ENCODE results near the gene TOP3A. TPM values are rescaled to one million over a fixed set of nuclear protein-coding genes. Genes with fewer than 3 reads are reported as not detected.
"Not testable (repeated sequence)": the region's sequence is repeated elsewhere in the genome, so short reads cannot be mapped to it uniquely, and the experiment has no call there.

Gene TOP3A
- polyA plus RNA-seq, 10 donors: 20.5 to 37.2 (median 28.5) TPM

GRCh38 chr17:18326039-18326438 lies 11.2 kb upstream of the TOP3A start:
- DNase-seq: no peak

- no peak for DNase-seq
These were observed 9.6 kb upstream of the TOP3A start for GRCh38 chr17:18324140-18325050.

- no peak for DNase-seq
These were observed 8.8 kb upstream of the TOP3A start for GRCh38 chr17:18323507-18324139.

GRCh38 chr17:18323007-18323406 lies 8.2 kb upstream of the TOP3A start:
- DNase-seq: no peak

GRCh38 chr17:18322522-18322921 lies 7.7 kb upstream of the TOP3A start:
- DNase-seq: no peak

GRCh38 chr17:18321309-18321708 lies 6.5 kb upstream of the TOP3A start:
- DNase-seq: no peak

- DNase-seq: no peak
These were observed 5.5 kb upstream of the TOP3A start for GRCh38 chr17:18320301-18320700.

- DNase-seq: peak in 2 of 3 donors; percentile 27 to 71
These were observed 4.9 kb upstream of the TOP3A start for GRCh38 chr17:18319604-18320256.

GRCh38 chr17:18318771-18319450 lies 4.1 kb upstream of the TOP3A start:
- no peak for DNase-seq

GRCh38 chr17:18318117-18318516 lies 3.3 kb upstream of the TOP3A start:
- no peak for DNase-seq

- DNase-seq: no peak
These were observed 1.2 kb upstream of the TOP3A start for GRCh38 chr17:18315961-18316360.

GRCh38 chr17:18315562-18315922 lies 748 bp upstream of the TOP3A start:
- no peak for DNase-seq

- DNase-seq: no peak
These were observed 599 bp downstream of the TOP3A start for GRCh38 chr17:18314059-18314730.

GRCh38 chr17:18309202-18309601 lies 5.6 kb downstream of the TOP3A start:
- DNase-seq: no peak

GRCh38 chr17:18303206-18303605 lies 11.6 kb downstream of the TOP3A start:
- DNase-seq: not testable (repeated sequence)

- DNase-seq: no peak
These were observed 13.9 kb downstream of the TOP3A start for GRCh38 chr17:18300725-18301480.

GRCh38 chr17:18298061-18298460 lies 16.7 kb downstream of the TOP3A start:
- DNase-seq: not testable (repeated sequence)

GRCh38 chr17:18291718-18292540 lies 22.9 kb downstream of the TOP3A start:
- no peak for DNase-seq

- no peak for DNase-seq
These were observed 29.5 kb downstream of the TOP3A start for GRCh38 chr17:18285296-18285695.

- no peak for DNase-seq
These were observed 33.0 kb downstream of the TOP3A start for GRCh38 chr17:18281788-18282187.
